Measurements from ENCODE around the gene DAPP1.

GRCh38 chr4:99824070-99824599 lies 7.5 kb downstream of the DAPP1 start:
- no peak for TF ChIP-seq POLR2AphosphoS5 (IDR thresholded peaks at IDR 0.05; ENCODE audit: low read depth, low read length)
- TF ChIP-seq POLR2A (IDR thresholded peaks at IDR 0.05; ENCODE audit: low read depth, low read length): no peak
